ENCODE results near the gene TNFSF13.
A peak's percentile ranks its signal among the peaks of the same experiment; 100 is the strongest.

Gene TNFSF13

GRCh38 chr17:7548585-7549400, 9.8 kb upstream of the TNFSF13 start, which contains the start of gene TNFSF12:
TNFSF12 (plus strand) TSS chr17:7549058; CDS start chr17:7549154, 96 bp downstream.
- ChIA-PET CTCF (interaction anchor here (2.0 kb wide), 1 partner anchor 12 kb away, joined by 6 read pairs; no protein-coding TSS in a partner anchor), POLR2A (interaction anchor here (1.1 to 1.6 kb wide), 2 partner anchors 12 to 25 kb away, joined by 4 to 5 read pairs; no protein-coding TSS in a partner anchor)
- TF ChIP-seq L3MBTL2 (conservative IDR thresholded peaks at IDR 0.05) (peak; percentile 25; the same call in 1 of the 2 replicates), TARDBP (IDR thresholded peaks at IDR 0.05) (no peak), ZNF384 (IDR thresholded peaks at IDR 0.05) (no peak)
- peak; percentile 50 for DNase-seq (ENCODE audit: extremely low spot score)

DNA sequence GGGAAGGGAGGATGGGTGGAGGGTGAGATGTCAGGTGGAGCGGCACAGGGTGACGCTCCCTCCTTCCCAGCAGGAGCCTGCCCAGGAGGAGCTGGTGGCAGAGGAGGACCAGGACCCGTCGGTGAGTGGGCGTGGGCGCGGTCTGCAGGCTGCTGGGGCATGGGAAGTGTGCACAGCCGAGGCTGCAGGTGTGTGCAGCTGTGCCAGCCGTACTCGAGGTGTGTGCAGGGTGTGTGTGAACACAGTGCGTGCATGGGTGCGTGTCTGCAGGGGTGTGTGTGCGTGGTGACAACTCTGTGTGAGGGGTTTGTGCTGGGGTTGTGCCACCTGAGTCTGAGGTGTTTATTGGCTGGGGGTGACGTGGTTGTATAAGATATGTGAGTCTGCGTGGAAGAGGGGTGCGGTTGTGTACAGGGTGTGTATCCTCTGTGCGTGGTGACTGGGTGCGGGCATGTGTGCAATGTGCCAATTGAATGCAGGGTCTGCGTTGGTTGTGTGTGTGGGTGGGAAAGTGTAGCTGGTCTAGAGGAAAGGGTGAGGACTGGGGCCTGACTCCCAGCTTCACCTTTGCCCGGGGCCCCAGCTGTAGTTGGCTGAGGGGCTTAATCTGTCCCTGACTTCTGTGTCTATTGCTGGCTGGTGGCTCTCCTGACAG, 9.0 kb upstream of the TNFSF13 start:
- DNase-seq (ENCODE audit: extremely low spot score): no peak
- TF ChIP-seq NFRKB (IDR thresholded peaks at IDR 0.05): no peak
- TF ChIP-seq FOXK2 (IDR thresholded peaks at IDR 0.05): no peak
- TF ChIP-seq BHLHE40 (IDR thresholded peaks at IDR 0.05; ENCODE audit: borderline replicate concordance): no peak
- no peak for TF ChIP-seq CTBP1 (IDR thresholded peaks at IDR 0.05; ENCODE audit: borderline replicate concordance)
- ChIA-PET CTCF (interaction anchor here (0.6 to 2.0 kb wide), 2 partner anchors 11 to 702 kb away, joined by 6 to 9 read pairs; no protein-coding TSS in a partner anchor), POLR2A (interaction anchor here (1.0 to 1.6 kb wide), 3 partner anchors 11 to 111 kb away, joined by 3 to 5 read pairs (median 4); no protein-coding TSS in a partner anchor)

DNA sequence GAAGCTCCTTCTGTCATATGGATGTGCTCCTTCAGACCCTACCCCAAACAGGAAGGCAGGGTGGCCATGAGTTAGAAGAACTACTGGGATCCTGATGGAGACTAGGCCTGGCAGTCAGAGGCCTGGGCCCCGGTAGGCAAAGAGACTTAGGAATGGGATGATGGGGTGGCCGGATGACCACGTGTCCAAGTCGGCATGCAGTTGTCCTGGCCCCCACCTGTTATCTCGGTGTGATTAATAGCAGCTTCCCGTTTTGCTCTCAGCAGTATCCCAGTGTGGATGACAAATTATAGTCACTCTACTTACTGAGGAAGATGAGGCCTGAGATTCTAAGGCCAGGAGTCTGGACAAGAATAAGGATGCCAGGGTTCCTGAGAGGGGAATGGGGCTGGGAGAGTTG, 8.2 kb upstream of the TNFSF13 start:
- TF ChIP-seq ARNT (IDR thresholded peaks at IDR 0.05): no peak
- no peak for TF ChIP-seq CTBP1 (IDR thresholded peaks at IDR 0.05; ENCODE audit: borderline replicate concordance)
- no peak for TF ChIP-seq ELF4 (IDR thresholded peaks at IDR 0.05)
- no peak for TF ChIP-seq BHLHE40 (IDR thresholded peaks at IDR 0.05; ENCODE audit: borderline replicate concordance)
- no peak for TF ChIP-seq FOXA1 (IDR thresholded peaks at IDR 0.05)
- no peak for TF ChIP-seq ZNF384 (IDR thresholded peaks at IDR 0.05)
- no peak for TF ChIP-seq HDGF (IDR thresholded peaks at IDR 0.05; ENCODE audit: borderline replicate concordance)
- no peak for TF ChIP-seq LEF1 (IDR thresholded peaks at IDR 0.05; ENCODE audit: borderline replicate concordance)
- no peak for TF ChIP-seq FOXM1 (IDR thresholded peaks at IDR 0.05; ENCODE audit: borderline replicate concordance)
- no peak for TF ChIP-seq PKNOX1 (IDR thresholded peaks at IDR 0.05)
- TF ChIP-seq SUZ12 (IDR thresholded peaks at IDR 0.05): no peak
- no peak for TF ChIP-seq L3MBTL2 (conservative IDR thresholded peaks at IDR 0.05)
- no peak for TF ChIP-seq TARDBP (IDR thresholded peaks at IDR 0.05)
- TF ChIP-seq NFRKB (IDR thresholded peaks at IDR 0.05): no peak
- ChIA-PET CTCF (no interaction called here), POLR2A (interaction anchor here (1.0 to 1.1 kb wide), 2 partner anchors 10 to 112 kb away, joined by 3 to 4 read pairs; no protein-coding TSS in a partner anchor)
- no peak for DNase-seq (ENCODE audit: extremely low spot score)

DNA sequence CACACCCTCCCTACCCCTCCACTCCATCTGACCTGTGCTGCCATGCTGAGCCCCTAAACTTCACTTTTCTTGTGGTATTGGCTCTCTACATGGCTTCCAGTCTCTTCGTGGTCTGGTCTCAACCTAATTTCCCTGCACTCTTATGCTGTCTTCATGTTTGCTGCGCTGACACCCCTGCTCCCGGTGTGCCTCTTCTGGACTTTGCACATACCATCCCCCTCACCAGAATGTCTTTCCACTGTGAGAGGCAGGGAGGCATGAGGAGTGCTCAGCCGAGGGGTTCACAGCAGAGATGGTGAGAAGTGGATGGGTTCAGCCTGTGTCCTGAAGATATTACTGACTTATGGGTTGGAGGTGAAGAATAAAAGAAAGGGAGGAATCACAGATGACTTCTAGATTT, 7.2 kb upstream of the TNFSF13 start:
- ChIA-PET CTCF (interaction anchor here (1.2 kb wide), 1 partner anchor 9 kb away, joined by 4 read pairs; no protein-coding TSS in a partner anchor), POLR2A (interaction anchor here (1.0 kb wide), 1 partner anchor 9 kb away, joined by 5 read pairs; no protein-coding TSS in a partner anchor)
- TF ChIP-seq L3MBTL2 (conservative IDR thresholded peaks at IDR 0.05) (no peak), NFRKB (IDR thresholded peaks at IDR 0.05) (no peak), CTBP1 (IDR thresholded peaks at IDR 0.05; ENCODE audit: borderline replicate concordance) (no peak), PKNOX1 (IDR thresholded peaks at IDR 0.05) (no peak), FOXM1 (IDR thresholded peaks at IDR 0.05; ENCODE audit: borderline replicate concordance) (no peak), BHLHE40 (IDR thresholded peaks at IDR 0.05; ENCODE audit: borderline replicate concordance) (no peak), FOXK2 (IDR thresholded peaks at IDR 0.05) (no peak), ZNF384 (IDR thresholded peaks at IDR 0.05) (no peak), FOXA1 (IDR thresholded peaks at IDR 0.05) (no peak), TARDBP (IDR thresholded peaks at IDR 0.05) (no peak), SP1 (IDR thresholded peaks at IDR 0.05) (no peak), HDGF (IDR thresholded peaks at IDR 0.05; ENCODE audit: borderline replicate concordance) (no peak), LEF1 (IDR thresholded peaks at IDR 0.05; ENCODE audit: borderline replicate concordance) (no peak), SUZ12 (IDR thresholded peaks at IDR 0.05) (no peak)
- no peak for DNase-seq (ENCODE audit: extremely low spot score)

DNA sequence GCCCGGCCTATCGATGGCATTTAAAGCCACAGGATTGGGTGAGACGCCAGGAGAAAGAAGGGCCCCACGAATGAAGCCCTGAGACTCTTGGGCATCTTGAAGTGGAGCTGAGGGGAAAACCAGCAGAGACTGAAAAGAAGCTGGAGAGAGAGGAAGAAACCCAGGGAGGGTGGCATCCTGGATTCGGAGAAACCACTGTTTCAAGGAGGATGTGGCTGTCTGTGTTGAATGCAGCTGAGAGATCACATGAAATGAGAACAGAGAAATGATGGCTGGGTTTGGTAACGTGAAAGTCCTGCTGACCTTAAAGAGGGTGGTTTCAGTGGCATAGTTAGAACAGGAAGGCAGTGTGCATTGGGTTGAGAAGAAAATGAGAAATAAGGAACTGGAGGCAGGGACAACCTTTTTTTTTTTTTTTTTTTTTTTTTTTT, 5.9 kb upstream of the TNFSF13 start:
- CTCF ChIA-PET: interaction anchor here (1.2 kb wide), 1 partner anchor 8 kb away, joined by 4 read pairs; no protein-coding TSS in a partner anchor
- no peak for DNase-seq (ENCODE audit: extremely low spot score)
- TF ChIP-seq HDGF (IDR thresholded peaks at IDR 0.05; ENCODE audit: borderline replicate concordance): no peak
- no peak for TF ChIP-seq SP1 (IDR thresholded peaks at IDR 0.05)
- no peak for TF ChIP-seq FOXK2 (IDR thresholded peaks at IDR 0.05)
- TF ChIP-seq FOXM1 (IDR thresholded peaks at IDR 0.05; ENCODE audit: borderline replicate concordance): no peak
- no peak for TF ChIP-seq NFRKB (IDR thresholded peaks at IDR 0.05)
- TF ChIP-seq L3MBTL2 (conservative IDR thresholded peaks at IDR 0.05): no peak
- TF ChIP-seq BHLHE40 (IDR thresholded peaks at IDR 0.05; ENCODE audit: borderline replicate concordance): no peak
- TF ChIP-seq ELF4 (IDR thresholded peaks at IDR 0.05): no peak
- TF ChIP-seq PKNOX1 (IDR thresholded peaks at IDR 0.05): no peak
- TF ChIP-seq SUZ12 (IDR thresholded peaks at IDR 0.05): no peak
- no peak for TF ChIP-seq LEF1 (IDR thresholded peaks at IDR 0.05; ENCODE audit: borderline replicate concordance)
- TF ChIP-seq ZNF384 (IDR thresholded peaks at IDR 0.05): no peak
- no peak for TF ChIP-seq TARDBP (IDR thresholded peaks at IDR 0.05)
- POLR2A ChIA-PET: no interaction called here

Measured in HEK293T (cell line).